CD14-positive monocyte (primary cell): Measurements from ENCODE around the gene SLC20A1. TPM values are rescaled to one million over a fixed set of nuclear protein-coding genes. Genes with fewer than 3 reads are reported as not detected.

ENCODE experiments used
- DNase-seq, 3 donors: peaks; one replicate each; pipeline ENCODE4 v3.0.0-alpha.2; 2011 to 2022
- H2AFZ ChIP-seq: 2 replicates; pipeline ENCODE4 v1.6.0; 2012; ENCODE audit warnings: mild to moderate bottlenecking, low read depth, low read length, inconsistent platforms; ENCODE audit not compliant: insufficient read depth, poor library complexity, severe bottlenecking
- H3K27ac ChIP-seq, 2 donors: 1 replicate in 1 of 2; 2 replicates in 1 of 2; pipeline ENCODE4 v1.5.1; 2012 to 2013; ENCODE audit warnings: low read length in 2 of 2, control low read depth in 1 of 2, inconsistent platforms in 1 of 2, low read depth in 1 of 2, mild to moderate bottlenecking in 1 of 2
- H3K27me3 ChIP-seq, 2 donors: one replicate each; pipeline versions ENCODE4 v1.6.0 to v1.6.1; 2011 to 2013; ENCODE audit warnings: low read length in 2 of 2; ENCODE audit not compliant: control insufficient read depth in 2 of 2, insufficient read depth in 2 of 2
- H3K36me3 ChIP-seq, 2 donors: replicated peaks in 1 of 2; 1 replicate in 1 of 2; 2 replicates in 1 of 2; pipeline versions ENCODE4 v1.5.1 to v1.6.1; 2012 to 2013; ENCODE audit warnings: low read length in 2 of 2, control low read depth in 1 of 2, inconsistent platforms in 1 of 2, mild to moderate bottlenecking in 1 of 2; ENCODE audit not compliant: insufficient read depth in 2 of 2, control insufficient read depth in 1 of 2
- H3K4me1 ChIP-seq, 2 donors: 1 replicate in 1 of 2; 2 replicates in 1 of 2; pipeline versions ENCODE4 v1.5.1 to v1.6.1; 2012 to 2013; ENCODE audit warnings: low read length in 2 of 2, control low read depth in 1 of 2, inconsistent platforms in 1 of 2, mild to moderate bottlenecking in 1 of 2, moderate library complexity in 1 of 2; ENCODE audit not compliant: insufficient read depth in 2 of 2, control insufficient read depth in 1 of 2
- H3K4me2 ChIP-seq: replicated peaks from 2 replicates; pipeline ENCODE3; 2012; ENCODE audit warnings: low read length, moderate library complexity, mild to moderate bottlenecking; ENCODE audit not compliant: poor library complexity, severe bottlenecking; ENCODE audit errors: extremely low read depth
- H3K4me3 ChIP-seq, 3 experiments: fragments of 200-600 bp in 1 of 3; sonication (generic) in 1 of 3; replicated peaks in 1 of 3; 1 replicate in 2 of 3; 2 replicates in 1 of 3; pipeline ENCODE4 v1.5.1; 2011 to 2013; ENCODE audit warnings: low read length in 3 of 3, mild to moderate bottlenecking in 3 of 3, control low read depth in 2 of 3, low read depth in 2 of 3, inconsistent platforms in 1 of 3, moderate library complexity in 1 of 3
- H3K79me2 ChIP-seq: 2 replicates; pipeline ENCODE4 v1.6.0; 2012; ENCODE audit warnings: mild to moderate bottlenecking, control low read depth, inconsistent platforms, low read length, moderate library complexity; ENCODE audit not compliant: insufficient read depth
- H3K9ac ChIP-seq: 2 replicates; pipeline ENCODE4 v1.6.0; 2017; ENCODE audit warnings: low read length, mild to moderate bottlenecking; ENCODE audit not compliant: insufficient read depth, poor library complexity, severe bottlenecking
- H3K9me3 ChIP-seq, 2 donors: replicated peaks in 1 of 2; 1 replicate in 1 of 2; 2 replicates in 1 of 2; pipeline versions ENCODE4 v1.5.1 to v1.6.1; 2012 to 2013; ENCODE audit warnings: low read length in 2 of 2, control low read depth in 1 of 2; ENCODE audit not compliant: control insufficient read depth in 1 of 2, insufficient read depth in 1 of 2
- H4K20me1 ChIP-seq: 2 replicates; pipeline ENCODE4 v1.6.0; 2012; ENCODE audit warnings: mild to moderate bottlenecking, low read length, control low read depth, moderate library complexity; ENCODE audit not compliant: insufficient read depth
- H3K27ac Mint-ChIP-seq, 7 donors: one replicate each; pipeline ENCODE4 v1.8.0; 2020; ENCODE audit warnings: mild to moderate bottlenecking in 7 of 7, mixed read lengths in 7 of 7, moderate library complexity in 6 of 7, inconsistent platforms in 2 of 7
- H3K27me3 Mint-ChIP-seq, 3 donors: one replicate each; pipeline ENCODE4 v1.8.0; 2021 to 2022; ENCODE audit warnings: low read depth in 3 of 3, mild to moderate bottlenecking in 3 of 3, mixed read lengths in 3 of 3, moderate library complexity in 3 of 3, inconsistent platforms in 1 of 3
- H3K36me3 Mint-ChIP-seq, 2 donors: one replicate each; pipeline ENCODE4 v1.8.0; 2020; ENCODE audit warnings: mixed read lengths in 2 of 2, inconsistent platforms in 1 of 2, mild to moderate bottlenecking in 1 of 2
- H3K4me1 Mint-ChIP-seq: one replicate; pipeline ENCODE4 v1.8.0; 2020; ENCODE audit warnings: mild to moderate bottlenecking, mixed read lengths
- H3K4me3 Mint-ChIP-seq, 2 donors: one replicate each; pipeline ENCODE4 v1.8.0; 2020; ENCODE audit warnings: mild to moderate bottlenecking in 2 of 2, mixed read lengths in 2 of 2, moderate library complexity in 1 of 2
- H3K9me3 Mint-ChIP-seq, 7 donors: one replicate each; pipeline ENCODE4 v1.8.0; 2020 to 2022; ENCODE audit warnings: mixed read lengths in 7 of 7, mild to moderate bottlenecking in 6 of 7, moderate library complexity in 6 of 7, inconsistent platforms in 2 of 7
- WGBS: methylation state at CpG from one replicate; pipeline ENCODE4 v1.1.5; 2013; ENCODE audit warnings: missing lambda C conversion rate; ENCODE audit not compliant: insufficient coverage; 5-methylcytosine and 5-hydroxymethylcytosine counted together
- intact Hi-C, 2 donors: fragments of 100-400 bp; cut with micrococcal nuclease; formaldehyde crosslinking; loops; one replicate each; pipeline versions ENCODE4 v1.15.0 to v1.15.1; 2023
- polyA plus RNA-seq, 3 donors: library from polyadenylated mRNA; depleted of rRNA in 1 of 3; unstranded in 2 of 3; stranded (reverse) in 1 of 3; fragments of 300-500 nt in 2 of 3; fragments of >200 nt in 1 of 3; fragmentation: Illumina TruSeq in 2 of 3; gene quantifications; 1 replicate in 2 of 3; 2 replicates in 1 of 3; pipeline ENCODE4 v1.2.3, GENCODE V29; 2012 to 2021
- TF ChIP-seq, protein P1 (sequence below): fragments of 200-600 bp; IDR thresholded peaks from one replicate; pipeline ENCODE4 v1.8.0; 2022; ENCODE audit warnings: antibody characterized with exemption, mild to moderate bottlenecking

Gene SLC20A1
- polyA plus RNA-seq, 3 donors = 16.1 to 112 (median 36.3) TPM

DNA sequence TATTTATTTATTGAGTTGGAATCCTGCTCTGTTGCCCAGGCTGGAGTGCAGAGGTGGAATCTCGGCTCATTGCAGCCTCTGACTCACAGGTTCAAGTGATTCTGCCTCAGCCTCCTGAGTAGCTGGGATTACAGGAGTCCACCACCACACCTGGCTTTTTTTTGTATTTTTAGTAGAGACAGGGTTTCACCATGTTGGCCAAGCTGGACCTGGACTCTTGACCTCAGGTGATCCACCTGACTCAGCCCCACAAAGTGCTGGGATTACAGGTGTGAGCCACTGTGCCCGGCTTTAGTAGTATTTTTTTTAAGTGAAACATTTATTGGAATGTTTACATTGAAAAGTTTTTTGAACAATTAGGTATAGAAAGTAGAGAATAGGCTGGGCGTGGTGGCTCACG, 23.9 kb downstream of the SLC20A1 start:
- H3K4me3 ChIP-seq = no peak overlapping the region
- no peak overlapping the region for H2AFZ ChIP-seq
- H3K9me3 Mint-ChIP-seq = no peaks in the 10 kb centered on the region
- H3K27me3 ChIP-seq = no peaks in the 10 kb centered on the region
- H4K20me1 ChIP-seq = peaks cover 9% of the 10 kb centered on the region
- peaks cover 20 to 23% of the 10 kb centered on the region in 2 donors for H3K4me1 ChIP-seq
- H3K27ac ChIP-seq = no peak overlapping the region
- peak overlapping the region in 1 of 7 donors; percentile 31 for H3K27ac Mint-ChIP-seq
- DNase-seq = no peak
- TF ChIP-seq, protein P1, sequence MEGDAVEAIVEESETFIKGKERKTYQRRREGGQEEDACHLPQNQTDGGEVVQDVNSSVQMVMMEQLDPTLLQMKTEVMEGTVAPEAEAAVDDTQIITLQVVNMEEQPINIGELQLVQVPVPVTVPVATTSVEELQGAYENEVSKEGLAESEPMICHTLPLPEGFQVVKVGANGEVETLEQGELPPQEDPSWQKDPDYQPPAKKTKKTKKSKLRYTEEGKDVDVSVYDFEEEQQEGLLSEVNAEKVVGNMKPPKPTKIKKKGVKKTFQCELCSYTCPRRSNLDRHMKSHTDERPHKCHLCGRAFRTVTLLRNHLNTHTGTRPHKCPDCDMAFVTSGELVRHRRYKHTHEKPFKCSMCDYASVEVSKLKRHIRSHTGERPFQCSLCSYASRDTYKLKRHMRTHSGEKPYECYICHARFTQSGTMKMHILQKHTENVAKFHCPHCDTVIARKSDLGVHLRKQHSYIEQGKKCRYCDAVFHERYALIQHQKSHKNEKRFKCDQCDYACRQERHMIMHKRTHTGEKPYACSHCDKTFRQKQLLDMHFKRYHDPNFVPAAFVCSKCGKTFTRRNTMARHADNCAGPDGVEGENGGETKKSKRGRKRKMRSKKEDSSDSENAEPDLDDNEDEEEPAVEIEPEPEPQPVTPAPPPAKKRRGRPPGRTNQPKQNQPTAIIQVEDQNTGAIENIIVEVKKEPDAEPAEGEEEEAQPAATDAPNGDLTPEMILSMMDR = no peak
- intact Hi-C loops = loop anchor here (5.0 to 10.0 kb wide), 2 partner anchors 53 to 55 kb away; partner anchors contain the start of gene NT5DC4 (in 2 of the 2)
- no peaks in the 10 kb centered on the region for H3K27me3 Mint-ChIP-seq
- peaks cover 5 to 12% of the 10 kb centered on the region in 2 donors for H3K36me3 ChIP-seq
- peaks cover 19 to 24% of the 10 kb centered on the region in 2 donors for H3K36me3 Mint-ChIP-seq
- H3K4me1 Mint-ChIP-seq = peaks cover 34% of the 10 kb centered on the region
- no peak overlapping the region for H3K9ac ChIP-seq
- H3K4me2 ChIP-seq = no peak overlapping the region
- 100% methylated on average over 1 of the region's 4 CpGs for WGBS
- no peaks in the 10 kb centered on the region for H3K79me2 ChIP-seq
- no peaks in the 10 kb centered on the region for H3K9me3 ChIP-seq
- H3K4me3 Mint-ChIP-seq = no peak overlapping the region

DNA sequence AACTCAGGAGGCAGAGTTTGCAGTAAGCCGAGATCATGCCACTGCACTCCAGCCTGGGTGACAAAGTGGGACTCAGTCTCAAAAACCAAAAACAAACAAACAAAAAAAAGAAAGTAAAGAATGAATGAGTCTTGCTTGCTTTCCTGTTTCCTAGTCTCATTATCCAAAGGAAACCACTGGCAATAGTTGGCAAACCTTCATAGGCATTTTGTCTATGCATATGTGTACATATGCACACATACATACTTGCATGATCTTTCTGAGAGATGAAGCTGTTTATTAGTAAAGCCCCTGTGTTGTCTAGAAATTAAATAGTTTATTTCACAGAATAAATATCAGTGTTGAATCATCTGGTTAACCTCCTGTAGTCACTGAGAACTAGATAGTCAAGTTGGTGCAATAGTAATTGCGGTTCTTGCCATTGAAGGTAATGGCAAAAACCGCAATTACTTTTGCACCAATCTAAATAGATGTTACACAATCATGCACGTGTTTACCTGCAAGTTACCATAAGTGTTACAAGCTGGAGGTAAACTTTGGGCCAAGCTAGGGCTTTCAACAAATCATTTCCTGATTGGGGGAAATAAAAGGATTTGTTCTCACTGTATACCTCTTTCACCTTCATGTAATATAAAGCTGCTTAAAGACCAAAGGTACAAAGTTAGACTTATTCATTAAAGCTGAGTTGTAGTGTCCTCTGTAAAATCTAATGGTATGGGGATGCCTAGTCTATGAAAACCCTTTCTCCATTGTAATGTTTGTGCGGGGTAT, 24.7 kb downstream of the SLC20A1 start:
- Histone ChIP-seq H3K27ac (no peak overlapping the region), H3K9me3 (no peaks in the 10 kb centered on the region), H3K79me2 (no peaks in the 10 kb centered on the region), H3K4me3 (no peak overlapping the region), H3K27me3 (no peaks in the 10 kb centered on the region), H3K9ac (no peak overlapping the region), H4K20me1 (peaks cover 1% of the 10 kb centered on the region), H3K4me1 (peaks cover 27 to 31% of the 10 kb centered on the region in 2 donors), H2AFZ (no peak overlapping the region), H3K4me2 (no peak overlapping the region), H3K36me3 (peaks cover 0 to 4% of the 10 kb centered on the region in 2 donors)
- Mint-ChIP-seq H3K27me3 (no peaks in the 10 kb centered on the region), H3K36me3 (peaks cover 12 to 16% of the 10 kb centered on the region in 2 donors), H3K9me3 (no peaks in the 10 kb centered on the region), H3K4me3 (no peak overlapping the region), H3K27ac (no peak overlapping the region), H3K4me1 (peaks cover 37% of the 10 kb centered on the region)
- 100% methylated on average over 1 of the region's 5 CpGs for WGBS
- TF ChIP-seq, protein P1 = no peak
- no peak for DNase-seq
- intact Hi-C loops = loop anchor here (5.0 to 10.0 kb wide), 2 partner anchors 52 to 54 kb away; partner anchors contain the start of gene NT5DC4 (in 2 of the 2)
